Measurements from ENCODE around the gene ZBTB4.

GRCh38 chr17:7512105-7512504 is 32.7 kb upstream of the ZBTB4 start:
- TF ChIP-seq, protein P1, sequence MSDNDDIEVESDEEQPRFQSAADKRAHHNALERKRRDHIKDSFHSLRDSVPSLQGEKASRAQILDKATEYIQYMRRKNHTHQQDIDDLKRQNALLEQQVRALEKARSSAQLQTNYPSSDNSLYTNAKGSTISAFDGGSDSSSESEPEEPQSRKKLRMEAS (IDR thresholded peaks at IDR 0.05), result no peak
- TF ChIP-seq NFIC (IDR thresholded peaks at IDR 0.05) (no peak), TCF12 (IDR thresholded peaks at IDR 0.05; ENCODE audit: low read depth) (no peak)
